HG03108 (cell line): ENCODE results near the gene PRRT4.

Experiments
- ATAC-seq: cut with Tn5 transposase; IDR thresholded peaks from one replicate; pipeline ENCODE4 v1.9.1; 2021; ENCODE audit warnings: moderate library complexity; ENCODE audit not compliant: unreplicated experiment

PRRT4 gene

DNA sequence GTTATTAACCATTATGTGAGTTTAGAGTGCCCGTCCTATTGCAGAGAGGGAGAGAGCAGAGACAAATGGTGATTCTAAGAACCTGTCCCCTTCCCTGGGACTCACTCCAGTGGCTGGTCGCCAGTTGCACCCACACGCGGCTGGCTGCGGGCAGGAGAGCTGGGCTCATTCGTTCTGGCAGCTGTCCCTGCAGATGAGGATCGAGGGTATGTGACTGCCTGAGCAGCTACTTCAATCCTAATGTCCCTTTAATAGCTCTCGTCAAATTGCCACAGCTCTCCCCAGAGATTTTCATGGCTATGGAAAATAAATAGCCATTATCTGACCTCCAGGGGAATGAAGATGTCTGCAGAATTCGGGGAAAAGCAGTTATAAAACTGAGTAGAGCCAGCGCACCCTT, 59.4 kb downstream of the PRRT4 start:
- no peak for ATAC-seq
